ENCODE results near the gene KCNIP1.

DNA sequence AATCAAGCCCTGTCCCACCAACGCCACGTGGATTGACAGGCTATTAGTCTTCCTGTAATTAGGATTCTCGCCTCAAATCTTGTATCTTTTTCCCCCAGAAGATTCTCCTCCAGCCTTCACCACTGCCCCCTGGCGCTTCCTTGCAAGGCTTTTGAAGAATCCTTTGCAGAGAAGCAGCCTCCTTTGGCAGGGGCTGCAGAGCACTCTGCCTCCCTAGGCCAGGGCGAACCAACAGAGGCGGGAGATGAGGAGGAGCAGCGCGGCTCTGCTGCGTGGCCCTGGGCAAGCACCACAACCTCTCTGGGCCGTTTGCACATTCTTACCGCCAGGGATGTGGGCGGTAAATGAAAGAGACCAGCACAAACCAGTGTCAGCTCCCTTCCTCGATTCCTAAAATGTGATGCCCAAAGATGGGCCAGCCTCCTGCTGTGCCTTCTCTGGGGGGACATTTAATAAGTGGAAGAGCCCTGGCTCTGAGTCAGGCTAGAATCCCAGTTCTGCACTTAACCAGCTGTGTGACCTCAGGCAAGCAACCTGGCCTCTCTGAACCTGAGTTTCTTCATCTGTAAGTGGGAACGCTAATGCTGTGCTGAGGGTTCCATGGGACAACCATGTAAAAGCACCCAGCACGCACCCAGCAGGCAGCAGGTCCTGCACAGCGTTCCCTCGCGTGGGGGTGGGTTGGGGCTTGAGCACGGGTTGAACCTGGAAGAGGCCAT is 128.6 kb downstream of the KCNIP1 start:
- no peak for TF ChIP-seq POLR2A (IDR thresholded peaks at IDR 0.05)
- TF ChIP-seq, protein P1, sequence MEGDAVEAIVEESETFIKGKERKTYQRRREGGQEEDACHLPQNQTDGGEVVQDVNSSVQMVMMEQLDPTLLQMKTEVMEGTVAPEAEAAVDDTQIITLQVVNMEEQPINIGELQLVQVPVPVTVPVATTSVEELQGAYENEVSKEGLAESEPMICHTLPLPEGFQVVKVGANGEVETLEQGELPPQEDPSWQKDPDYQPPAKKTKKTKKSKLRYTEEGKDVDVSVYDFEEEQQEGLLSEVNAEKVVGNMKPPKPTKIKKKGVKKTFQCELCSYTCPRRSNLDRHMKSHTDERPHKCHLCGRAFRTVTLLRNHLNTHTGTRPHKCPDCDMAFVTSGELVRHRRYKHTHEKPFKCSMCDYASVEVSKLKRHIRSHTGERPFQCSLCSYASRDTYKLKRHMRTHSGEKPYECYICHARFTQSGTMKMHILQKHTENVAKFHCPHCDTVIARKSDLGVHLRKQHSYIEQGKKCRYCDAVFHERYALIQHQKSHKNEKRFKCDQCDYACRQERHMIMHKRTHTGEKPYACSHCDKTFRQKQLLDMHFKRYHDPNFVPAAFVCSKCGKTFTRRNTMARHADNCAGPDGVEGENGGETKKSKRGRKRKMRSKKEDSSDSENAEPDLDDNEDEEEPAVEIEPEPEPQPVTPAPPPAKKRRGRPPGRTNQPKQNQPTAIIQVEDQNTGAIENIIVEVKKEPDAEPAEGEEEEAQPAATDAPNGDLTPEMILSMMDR (IDR thresholded peaks at IDR 0.05), result no peak
- no peak for TF ChIP-seq POLR2AphosphoS5 (IDR thresholded peaks at IDR 0.05; ENCODE audit: insufficient read depth in 1 of 2, low read depth in 1 of 2)
